K562 (cell line): ENCODE results near the gene TIPIN.

Experiments used
- EZH2 ChIP-seq: IDR thresholded peaks from 2 replicates; pipeline ENCODE4 v1.6.1; 2012; ENCODE audit warnings: low read depth, mild to moderate bottlenecking, inconsistent platforms, low read length, borderline replicate concordance
- POLR3A ChIP-seq: IDR thresholded peaks from 2 replicates; pipeline ENCODE4 v1.6.1; 2011; ENCODE audit warnings: borderline replicate concordance, mild to moderate bottlenecking, moderate library complexity; ENCODE audit not compliant: insufficient read length, insufficient read depth; ENCODE audit errors: extremely low read depth
- ZBED1 ChIP-seq: IDR thresholded peaks from 2 replicates; pipeline ENCODE4 v1.6.1; 2014

DNA sequence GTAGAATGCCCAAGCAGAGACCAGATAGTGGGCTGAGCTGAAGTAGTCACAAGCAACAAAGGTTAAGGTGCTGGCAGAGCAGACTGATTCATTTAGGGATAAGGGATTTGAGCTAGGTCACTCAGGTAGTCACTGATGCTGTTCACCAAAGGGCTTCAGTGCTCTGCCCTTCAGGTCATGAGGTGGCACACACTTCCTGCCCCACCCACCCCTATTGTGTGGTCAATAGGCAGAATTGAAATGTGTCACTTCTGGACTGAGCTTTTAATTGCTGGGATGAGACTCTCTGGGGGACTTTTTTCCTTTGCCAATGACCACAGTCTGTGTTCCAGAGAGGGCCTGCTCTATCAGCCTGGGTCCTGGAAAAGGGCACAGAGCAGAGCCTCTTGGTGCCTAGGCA is 66.0 kb downstream of the TIPIN start:
- TF ChIP-seq POLR3A: no peak
- TF ChIP-seq ZBED1: no peak
- TF ChIP-seq EZH2: no peak
